ENCODE measurements around the gene NINJ1.
"Not testable (repeated sequence)": the region's sequence is repeated elsewhere in the genome, so short reads cannot be mapped to it uniquely, and the experiment has no call there.

NINJ1 gene

GRCh38 chr9:93118863-93119702 lies 15.0 kb downstream of the NINJ1 start:
- no peak for DNase-seq (ENCODE audit: low read depth)

- DNase-seq (ENCODE audit: low read depth), result no peak
Measured at GRCh38 chr9:93117924-93118862, 15.9 kb downstream of the NINJ1 start.

DNA sequence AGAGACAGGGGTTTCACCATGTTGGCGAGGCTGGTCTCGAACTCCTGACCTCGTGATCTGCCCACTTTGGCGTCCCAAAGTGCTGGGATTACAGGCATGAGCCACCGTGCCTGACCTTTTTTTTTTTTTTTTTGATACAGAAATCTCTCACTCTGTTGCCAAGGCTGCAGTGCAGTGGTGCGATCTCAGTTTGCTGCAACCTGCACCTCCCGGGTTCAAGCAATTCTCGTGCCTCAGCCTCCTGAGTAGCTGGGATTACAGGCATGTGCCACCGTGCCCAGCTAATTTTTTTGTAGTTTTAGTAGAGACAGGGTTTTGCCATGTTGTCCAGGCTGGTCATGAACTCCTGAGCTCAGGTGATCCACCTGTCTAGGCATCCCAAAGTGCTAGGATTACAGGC lies 16.5 kb downstream of the NINJ1 start:
- DNase-seq (ENCODE audit: low read depth), result not testable (repeated sequence)

- DNase-seq (ENCODE audit: low read depth), result no peak
Measured at GRCh38 chr9:93116072-93116961, 17.7 kb downstream of the NINJ1 start.

DNA sequence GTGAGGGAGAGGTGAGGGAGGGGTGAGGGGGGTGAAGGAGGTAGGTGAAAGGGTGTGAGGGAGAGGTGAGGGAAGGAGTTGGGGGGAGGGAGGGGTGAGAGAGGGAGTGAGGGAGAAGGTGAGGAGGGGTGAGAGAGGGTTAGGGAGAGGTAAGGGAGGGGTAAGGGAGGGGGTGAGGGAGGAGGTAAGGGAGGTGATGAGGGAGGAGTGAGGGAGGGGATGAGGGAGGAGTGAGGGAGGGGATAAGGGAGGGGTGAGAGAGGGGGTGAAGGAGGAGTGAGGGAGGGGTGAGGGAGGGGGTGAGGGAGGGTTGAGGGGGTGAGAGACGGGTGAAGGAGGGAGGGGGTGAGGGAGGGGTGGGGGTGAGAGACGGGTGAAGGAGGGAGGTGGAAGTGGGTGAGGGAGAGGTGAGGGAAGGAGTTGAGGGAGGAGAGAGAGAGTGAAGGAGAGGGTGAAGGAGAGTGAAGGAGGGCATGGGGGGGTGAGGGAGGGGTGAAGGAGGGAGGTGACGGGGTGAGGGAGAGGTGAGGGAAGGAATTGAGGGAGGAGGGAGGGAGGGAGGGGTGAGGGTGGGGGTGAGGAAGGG lies 18.5 kb downstream of the NINJ1 start:
- DNase-seq (ENCODE audit: low read depth), result no peak

- DNase-seq (ENCODE audit: low read depth), result no peak
Measured at GRCh38 chr9:93114984-93115335, 19.1 kb downstream of the NINJ1 start.

GRCh38 chr9:93114169-93114983 lies 19.7 kb downstream of the NINJ1 start:
- DNase-seq (ENCODE audit: low read depth), result no peak

- no peak for DNase-seq (ENCODE audit: low read depth)
Measured at GRCh38 chr9:93112864-93113389, 21.1 kb downstream of the NINJ1 start.

- DNase-seq (ENCODE audit: low read depth), result no peak
Measured at GRCh38 chr9:93112116-93112863, 21.8 kb downstream of the NINJ1 start.

DNA sequence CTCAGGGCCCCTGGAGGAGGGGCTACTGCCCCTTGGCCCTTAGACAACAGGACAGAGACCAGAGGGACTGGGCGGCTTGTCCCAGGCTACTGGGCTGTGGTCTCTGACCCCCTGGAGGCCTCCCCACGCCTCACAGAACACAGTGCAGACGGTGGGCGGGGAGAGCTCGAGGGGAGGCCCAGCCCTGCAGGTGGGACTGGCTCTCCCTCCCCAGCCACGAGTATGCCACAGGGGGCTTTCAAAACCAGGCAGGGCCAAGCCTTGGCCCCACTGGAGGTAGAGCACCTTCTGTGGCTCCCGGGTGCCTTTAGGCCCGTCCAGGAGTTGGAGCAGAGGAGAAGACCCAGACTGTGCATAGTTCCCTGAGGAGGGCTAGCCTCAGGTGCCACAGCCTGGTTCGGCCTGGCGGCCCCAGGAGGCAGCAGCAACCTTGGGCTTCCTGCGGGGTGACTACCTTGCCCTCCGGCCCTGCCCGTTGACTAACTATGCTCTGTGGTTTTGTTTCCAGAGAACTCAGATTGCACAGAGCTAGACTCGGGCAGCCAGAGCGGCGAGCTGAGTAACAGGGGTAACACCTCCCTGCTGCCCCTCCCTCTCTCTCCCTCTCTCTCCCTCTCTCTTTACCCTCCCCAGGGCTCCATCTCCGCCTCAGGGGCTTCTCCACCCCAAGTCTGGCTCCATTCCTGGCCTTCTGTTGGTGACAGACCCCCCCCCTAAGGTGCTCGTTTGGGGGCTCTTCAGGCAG lies 22.5 kb downstream of the NINJ1 start:
- no peak for DNase-seq (ENCODE audit: low read depth)

- DNase-seq (ENCODE audit: low read depth), result no peak
Measured at GRCh38 chr9:93111001-93111370, 23.1 kb downstream of the NINJ1 start.

DNA sequence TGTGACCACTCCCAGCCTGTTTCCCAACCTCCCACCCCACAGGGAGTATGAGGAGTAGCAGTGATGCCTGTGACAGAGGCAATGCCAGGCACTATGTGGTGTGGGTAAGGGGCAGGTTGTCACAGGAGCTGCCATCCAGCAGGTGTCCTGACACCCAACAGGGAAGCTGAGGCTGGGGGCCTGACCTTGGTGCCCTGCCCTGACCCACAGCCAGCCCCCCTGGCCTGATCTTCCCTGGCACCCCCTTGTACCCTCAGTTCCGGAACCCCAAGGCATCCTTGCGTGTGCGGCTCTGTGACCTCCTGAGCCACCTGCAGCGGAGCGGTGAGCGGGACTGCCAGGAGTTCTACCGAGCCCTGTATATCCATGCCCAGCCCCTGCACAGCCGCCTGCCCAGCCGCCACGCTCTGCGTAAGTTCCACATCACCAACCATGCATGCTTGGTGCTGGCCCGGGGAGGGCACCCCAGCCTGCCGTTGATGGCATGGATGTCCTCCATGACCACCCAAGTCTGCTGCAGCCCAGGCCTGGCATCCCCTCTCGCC lies 23.7 kb downstream of the NINJ1 start:
- no peak for DNase-seq (ENCODE audit: low read depth)

- no peak for DNase-seq (ENCODE audit: low read depth)
Measured at GRCh38 chr9:93108291-93109041, 25.6 kb downstream of the NINJ1 start.

DNA sequence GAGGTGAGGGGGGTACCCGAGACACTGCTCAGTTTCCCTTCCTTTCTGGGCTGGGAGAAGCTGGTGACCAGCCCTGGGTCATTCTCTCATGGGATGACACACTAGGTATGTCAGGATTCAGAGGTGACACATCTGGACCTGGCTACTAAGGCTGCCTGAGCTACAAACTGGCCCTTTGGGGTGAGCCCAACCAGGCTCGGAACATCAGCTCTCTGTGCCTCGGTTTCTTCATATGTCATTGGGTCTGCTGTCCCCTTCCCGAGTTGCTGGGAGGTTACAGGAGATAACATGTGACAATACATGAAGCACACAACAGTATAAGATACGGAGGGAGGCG lies 26.3 kb downstream of the NINJ1 start:
- no peak for DNase-seq (ENCODE audit: low read depth)

- DNase-seq (ENCODE audit: low read depth), result no peak
Measured at GRCh38 chr9:93107151-93107824, 26.8 kb downstream of the NINJ1 start.

GRCh38 chr9:93105620-93106019 lies 28.4 kb downstream of the NINJ1 start:
- no peak for DNase-seq (ENCODE audit: low read depth)

DNA sequence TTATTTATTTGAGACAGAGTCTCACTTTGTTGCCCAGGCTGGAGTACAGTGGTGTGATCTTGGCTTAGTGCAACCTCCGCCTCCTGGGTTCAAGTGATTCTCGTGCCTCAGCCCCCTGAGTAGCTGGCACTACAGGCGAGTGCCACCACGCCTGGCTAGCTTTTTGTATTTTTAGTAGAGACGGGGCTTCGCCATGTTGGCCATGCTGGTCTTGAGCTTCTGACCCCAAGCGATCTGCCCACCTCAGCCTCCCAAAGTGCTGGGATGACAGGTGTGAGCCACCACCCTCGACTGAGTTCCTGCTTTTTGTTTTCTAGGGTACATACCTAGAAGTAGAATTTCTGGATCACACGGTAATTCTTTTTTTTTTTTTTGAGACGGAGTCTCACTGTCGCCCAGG lies 33.0 kb downstream of the NINJ1 start:
- DNase-seq (ENCODE audit: low read depth), result not testable (repeated sequence)

GRCh38 chr9:93100276-93100636 lies 33.8 kb downstream of the NINJ1 start:
- DNase-seq (ENCODE audit: low read depth), result no peak

All from activated T-cell treated with anti-CD3 and anti-CD28 coated beads for 1 hour (primary cell).